ENCODE results near the gene DNAJC21. TPM values are rescaled to one million over a fixed set of nuclear protein-coding genes. Genes with fewer than 3 reads are reported as not detected.

Gene DNAJC21
- total RNA-seq = 10 to 100 TPM; 58.6 to 59.3 TPM

DNA sequence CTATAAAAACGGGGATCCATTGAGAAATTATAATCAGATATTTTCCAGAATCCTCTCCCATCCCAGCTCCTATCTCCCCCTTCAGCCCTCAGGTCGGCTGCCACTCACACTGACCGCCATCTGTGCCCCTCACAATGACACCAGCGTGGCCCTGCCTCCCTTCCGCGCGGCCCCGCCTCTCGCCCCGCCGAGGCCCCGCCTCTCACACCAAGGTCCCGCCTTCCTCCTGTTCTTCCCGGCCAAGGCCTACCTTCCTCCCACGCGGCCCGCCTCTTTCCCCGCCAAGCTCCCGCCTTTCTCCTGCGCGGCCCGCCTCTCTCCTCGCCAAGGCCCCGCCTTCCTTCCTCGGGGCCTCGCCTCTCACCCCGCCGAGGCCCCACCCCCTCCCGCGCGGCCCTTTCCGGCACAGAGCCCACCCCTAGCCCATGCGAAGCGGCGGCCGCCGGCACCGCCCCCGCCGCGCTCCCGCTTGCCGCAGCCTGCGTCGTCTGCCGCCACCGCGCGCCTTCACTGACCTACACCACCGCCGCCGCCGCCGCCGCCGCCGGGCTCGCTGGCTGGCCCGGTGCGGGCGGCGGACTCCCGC lies at the start of gene DNAJC21:
Gene DNAJC21 (plus strand): TSS at position 426 of the 586 bp plus-strand sequence. CDS start 261 bp downstream, outside the sequence.
- H3K27ac Mint-ChIP-seq = peak within 1 kb of the TSS; percentile 97
- CTCF ChIA-PET = interaction anchor here (1.0 to 2.4 kb wide), 5 partner anchors 10 to 933 kb away, joined by 3 to 29 read pairs (median 4); partner anchors contain the start of genes BRIX1 and RAD1

GRCh38 chr5:34881246-34881645 lies 48.1 kb upstream of the DNAJC21 start:
- no peak overlapping the region for H3K4me3 Mint-ChIP-seq
- peaks cover 10% of the 10 kb centered on the region for H3K27me3 Mint-ChIP-seq (ENCODE audit: low read depth)
- CTCF ChIA-PET = no interaction called here
- H3K4me1 Mint-ChIP-seq (ENCODE audit: low read depth) = no peaks in the 10 kb centered on the region
- no peak for ATAC-seq
- H3K27ac Mint-ChIP-seq = no peak overlapping the region
- DNase-seq = no peak
- no peaks in the 10 kb centered on the region for H3K9me3 Mint-ChIP-seq (ENCODE audit: insufficient read depth)
- no peaks in the 10 kb centered on the region for H3K36me3 Mint-ChIP-seq (ENCODE audit: low read depth)
- POLR2A ChIA-PET = interaction anchor here (0.7 kb wide), 1 partner anchor 243 kb away, joined by 3 read pairs; no protein-coding TSS in a partner anchor

More for the DNA sequence above, at the start of gene DNAJC21:
- POLR2A ChIA-PET = interaction anchor here (0.5 to 3.4 kb wide), 13 partner anchors 9 to 1223 kb away, joined by 3 to 72 read pairs (median 4); partner anchors contain the start of genes BRIX1, LMBRD2, RAD1 and SKP2
- Mint-ChIP-seq H3K4me3 (peak within 1 kb of the TSS; percentile 96), H3K36me3 (ENCODE audit: low read depth) (peaks cover 37% of the 10 kb centered on the region), H3K27me3 (ENCODE audit: low read depth) (no peaks in the 10 kb centered on the region), H3K4me1 (ENCODE audit: low read depth) (peaks cover 35% of the 10 kb centered on the region), H3K9me3 (ENCODE audit: insufficient read depth) (no peaks in the 10 kb centered on the region)
- peak; percentile 97 for DNase-seq
- peak; percentile 91 for ATAC-seq

- no peaks in the 10 kb centered on the region for H3K36me3 Mint-ChIP-seq (ENCODE audit: low read depth)
- POLR2A ChIA-PET = no interaction called here
- no peaks in the 10 kb centered on the region for H3K4me1 Mint-ChIP-seq (ENCODE audit: low read depth)
- H3K9me3 Mint-ChIP-seq (ENCODE audit: insufficient read depth) = no peaks in the 10 kb centered on the region
- H3K27ac Mint-ChIP-seq = no peak overlapping the region
- CTCF ChIA-PET = interaction anchor here (1.7 to 2.2 kb wide), 3 partner anchors 12 to 400 kb away, joined by 3 to 9 read pairs (median 6); no protein-coding TSS in a partner anchor
- no peak for ATAC-seq
- peaks cover 6% of the 10 kb centered on the region for H3K27me3 Mint-ChIP-seq (ENCODE audit: low read depth)
- H3K4me3 Mint-ChIP-seq = no peak overlapping the region
- no peak for DNase-seq
Observed at GRCh38 chr5:34886392-34887119, 42.8 kb upstream of the DNAJC21 start.

DNA sequence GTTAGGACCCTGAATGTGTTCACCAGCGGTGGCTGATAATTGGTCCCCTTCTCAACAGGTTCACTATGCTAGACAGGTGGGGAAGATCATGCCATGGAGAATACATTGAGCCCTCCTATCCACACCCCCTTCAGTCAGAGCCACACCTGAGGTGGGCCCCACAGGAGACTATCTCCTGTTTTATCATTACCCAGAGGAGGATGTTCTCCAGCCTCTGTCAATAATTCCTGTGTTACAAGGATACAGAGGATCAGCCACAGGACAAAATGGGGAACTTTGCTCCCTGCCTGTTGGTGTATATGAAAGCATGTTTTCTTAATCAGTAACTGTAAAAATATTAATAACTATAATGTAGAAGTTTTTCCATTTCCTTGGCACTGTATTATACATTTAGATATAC lies 40.0 kb upstream of the DNAJC21 start:
- H3K27ac Mint-ChIP-seq = no peak overlapping the region
- H3K4me3 Mint-ChIP-seq = no peak overlapping the region
- H3K36me3 Mint-ChIP-seq (ENCODE audit: low read depth) = no peaks in the 10 kb centered on the region
- no peaks in the 10 kb centered on the region for H3K27me3 Mint-ChIP-seq (ENCODE audit: low read depth)
- ChIA-PET CTCF (interaction anchor here (0.8 to 1.8 kb wide), 2 partner anchors 9 to 366 kb away, joined by 3 to 7 read pairs; no protein-coding TSS in a partner anchor), POLR2A (no interaction called here)
- no peaks in the 10 kb centered on the region for H3K4me1 Mint-ChIP-seq (ENCODE audit: low read depth)
- no peaks in the 10 kb centered on the region for H3K9me3 Mint-ChIP-seq (ENCODE audit: insufficient read depth)
- no peak for DNase-seq
- no peak for ATAC-seq

DNA sequence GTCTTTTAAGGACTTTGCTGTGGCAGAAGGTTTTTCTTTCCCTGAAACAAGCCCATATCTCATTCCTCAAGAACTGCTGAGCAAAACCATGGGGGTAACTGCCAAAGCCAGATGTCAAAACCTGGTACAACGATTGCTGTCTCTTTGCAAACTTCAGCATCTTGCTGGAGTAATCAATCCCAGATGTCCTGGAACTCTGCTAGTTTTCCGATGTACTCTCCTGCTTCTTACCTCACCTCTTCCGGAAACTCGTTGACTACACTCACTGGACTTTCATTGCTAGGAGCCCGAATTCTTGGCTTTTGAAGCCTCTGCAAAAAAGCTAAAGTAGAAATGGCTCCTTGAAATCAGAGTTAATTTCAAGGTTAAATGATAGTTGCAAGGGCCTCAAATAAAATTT lies 37.4 kb upstream of the DNAJC21 start:
- Mint-ChIP-seq H3K27ac (no peak overlapping the region), H3K4me1 (ENCODE audit: low read depth) (no peaks in the 10 kb centered on the region), H3K4me3 (no peak overlapping the region), H3K9me3 (ENCODE audit: insufficient read depth) (no peaks in the 10 kb centered on the region), H3K36me3 (ENCODE audit: low read depth) (no peaks in the 10 kb centered on the region), H3K27me3 (ENCODE audit: low read depth) (no peaks in the 10 kb centered on the region)
- no peak for DNase-seq
- ChIA-PET CTCF (interaction anchor here (2.9 to 3.0 kb wide), 2 partner anchors 369 to 406 kb away, joined by 9 to 14 read pairs; no protein-coding TSS in a partner anchor), POLR2A (no interaction called here)
- ATAC-seq = no peak

DNA sequence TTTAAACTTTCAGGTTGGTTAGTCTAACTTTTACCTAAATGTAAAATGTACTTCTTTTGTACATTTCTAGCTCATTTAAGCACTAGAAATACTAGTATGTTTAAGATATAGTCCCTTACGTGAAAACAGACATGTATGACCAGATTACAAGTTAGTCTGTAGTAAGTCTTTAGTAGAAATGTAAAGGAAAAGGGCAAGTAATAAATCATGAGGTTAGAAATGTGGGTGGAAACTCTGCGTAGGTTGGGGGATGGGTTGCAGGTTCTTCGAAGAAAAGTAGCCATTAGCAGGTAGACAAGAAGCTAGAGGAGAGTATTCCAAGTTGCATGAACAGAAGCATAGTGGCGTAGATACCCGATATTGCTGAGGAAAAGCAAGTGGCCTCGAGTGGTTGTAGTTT lies 36.9 kb upstream of the DNAJC21 start:
- no peaks in the 10 kb centered on the region for H3K4me1 Mint-ChIP-seq (ENCODE audit: low read depth)
- H3K9me3 Mint-ChIP-seq (ENCODE audit: insufficient read depth) = no peaks in the 10 kb centered on the region
- H3K4me3 Mint-ChIP-seq = no peak overlapping the region
- ChIA-PET POLR2A (no interaction called here), CTCF (interaction anchor here (2.9 to 3.0 kb wide), 2 partner anchors 369 to 406 kb away, joined by 9 to 14 read pairs; no protein-coding TSS in a partner anchor)
- H3K27me3 Mint-ChIP-seq (ENCODE audit: low read depth) = no peaks in the 10 kb centered on the region
- no peak overlapping the region for H3K27ac Mint-ChIP-seq
- ATAC-seq (no peak), DNase-seq (no peak)
- H3K36me3 Mint-ChIP-seq (ENCODE audit: low read depth) = no peaks in the 10 kb centered on the region

- Mint-ChIP-seq H3K9me3 (ENCODE audit: insufficient read depth) (no peaks in the 10 kb centered on the region), H3K27me3 (ENCODE audit: low read depth) (no peaks in the 10 kb centered on the region), H3K4me3 (no peak overlapping the region), H3K36me3 (ENCODE audit: low read depth) (no peaks in the 10 kb centered on the region), H3K4me1 (ENCODE audit: low read depth) (no peaks in the 10 kb centered on the region), H3K27ac (no peak overlapping the region)
- no peak for ATAC-seq
- POLR2A ChIA-PET = no interaction called here
- no peak for DNase-seq
- CTCF ChIA-PET = interaction anchor here (1.7 to 2.9 kb wide), 2 partner anchors 371 to 372 kb away, joined by 7 to 14 read pairs; no protein-coding TSS in a partner anchor
Observed at GRCh38 chr5:34894716-34895115, 34.6 kb upstream of the DNAJC21 start.

- DNase-seq (no peak), ATAC-seq (no peak)
- ChIA-PET CTCF (interaction anchor here (1.4 to 1.7 kb wide), 3 partner anchors 11 to 409 kb away, joined by 3 to 7 read pairs (median 5); no protein-coding TSS in a partner anchor), POLR2A (no interaction called here)
- Mint-ChIP-seq H3K9me3 (ENCODE audit: insufficient read depth) (no peaks in the 10 kb centered on the region), H3K27ac (no peak overlapping the region), H3K36me3 (ENCODE audit: low read depth) (no peaks in the 10 kb centered on the region), H3K4me1 (ENCODE audit: low read depth) (no peaks in the 10 kb centered on the region), H3K4me3 (no peak overlapping the region), H3K27me3 (ENCODE audit: low read depth) (no peaks in the 10 kb centered on the region)
Observed at GRCh38 chr5:34895641-34896419, 33.5 kb upstream of the DNAJC21 start.

DNA sequence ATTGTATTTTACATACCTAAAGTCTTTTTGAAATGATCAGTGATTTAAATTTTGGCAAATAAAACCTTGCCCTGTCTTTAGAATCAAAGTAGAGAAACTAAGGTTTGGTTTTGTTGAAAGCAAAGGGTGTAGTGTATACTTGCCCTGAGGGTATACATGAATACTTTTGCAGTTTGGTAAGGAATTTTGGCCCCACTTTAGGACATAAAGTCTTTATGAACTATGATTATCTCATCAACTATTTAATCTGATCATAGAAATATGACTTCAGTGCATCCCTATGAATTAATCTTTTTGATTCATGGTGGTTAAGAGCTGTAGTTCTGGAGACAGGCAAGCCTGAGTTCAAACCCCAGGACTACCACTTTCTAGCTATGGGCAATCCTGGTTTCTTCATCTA lies 31.7 kb upstream of the DNAJC21 start:
- POLR2A ChIA-PET = no interaction called here
- Mint-ChIP-seq H3K9me3 (ENCODE audit: insufficient read depth) (no peaks in the 10 kb centered on the region), H3K36me3 (ENCODE audit: low read depth) (no peaks in the 10 kb centered on the region), H3K4me1 (ENCODE audit: low read depth) (no peaks in the 10 kb centered on the region), H3K27me3 (ENCODE audit: low read depth) (no peaks in the 10 kb centered on the region), H3K27ac (no peak overlapping the region), H3K4me3 (no peak overlapping the region)
- no peak for DNase-seq
- CTCF ChIA-PET = interaction anchor here (0.9 to 2.7 kb wide), 15 partner anchors 8 to 416 kb away, joined by 3 to 32 read pairs (median 5); partner anchors contain the start of genes BRIX1 and RAD1
- no peak for ATAC-seq

- no peak overlapping the region for H3K4me3 Mint-ChIP-seq
- DNase-seq (peak; percentile 72), ATAC-seq (peak; percentile 77)
- H3K27me3 Mint-ChIP-seq (ENCODE audit: low read depth) = no peaks in the 10 kb centered on the region
- POLR2A ChIA-PET = no interaction called here
- H3K27ac Mint-ChIP-seq = no peak overlapping the region
- H3K9me3 Mint-ChIP-seq (ENCODE audit: insufficient read depth) = no peaks in the 10 kb centered on the region
- H3K4me1 Mint-ChIP-seq (ENCODE audit: low read depth) = no peaks in the 10 kb centered on the region
- H3K36me3 Mint-ChIP-seq (ENCODE audit: low read depth) = peaks cover 1% of the 10 kb centered on the region
- CTCF ChIA-PET = interaction anchor here (0.6 to 2.7 kb wide), 21 partner anchors 8 to 423 kb away, joined by 3 to 32 read pairs (median 4); partner anchors contain the start of genes BRIX1 and RAD1
Observed at GRCh38 chr5:34898258-34898895, 31.0 kb upstream of the DNAJC21 start.

DNA sequence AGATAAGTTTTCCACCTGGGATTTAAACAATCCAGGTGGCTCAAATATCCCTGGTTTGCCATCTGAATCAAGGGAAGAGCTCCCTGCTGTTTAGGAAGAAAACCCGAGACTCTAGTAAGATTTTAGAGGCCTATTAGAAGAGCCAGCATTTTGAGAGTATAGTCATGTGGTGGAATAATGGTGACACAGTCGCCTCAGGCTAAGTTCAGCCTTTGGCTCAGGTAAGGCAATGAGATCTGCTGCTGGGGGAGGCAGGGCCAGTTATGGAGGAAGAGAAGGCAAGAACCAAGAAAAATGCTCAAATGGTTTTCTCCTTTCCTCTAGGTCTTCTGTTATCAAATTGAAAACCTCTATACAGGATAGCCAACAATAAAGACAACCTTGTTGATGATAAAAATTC lies 30.3 kb upstream of the DNAJC21 start:
- DNase-seq = no peak
- no peak for ATAC-seq
- Mint-ChIP-seq H3K36me3 (ENCODE audit: low read depth) (peaks cover 1% of the 10 kb centered on the region), H3K27ac (no peak overlapping the region), H3K27me3 (ENCODE audit: low read depth) (no peaks in the 10 kb centered on the region), H3K4me1 (ENCODE audit: low read depth) (no peaks in the 10 kb centered on the region), H3K9me3 (ENCODE audit: insufficient read depth) (no peaks in the 10 kb centered on the region), H3K4me3 (no peak overlapping the region)
- ChIA-PET POLR2A (no interaction called here), CTCF (interaction anchor here (0.6 to 2.7 kb wide), 13 partner anchors 9 to 424 kb away, joined by 3 to 32 read pairs (median 6); partner anchors contain the start of genes BRIX1 and RAD1)

All from activated CD8-positive, alpha-beta T cell treated with anti-CD3 and anti-CD28 coated beads, Interleukin-2, amount 10 ng/mL, durations not matched to agents 7 days and 5 days (primary cell).